Measurements from ENCODE around the gene NFXL1.

DNA sequence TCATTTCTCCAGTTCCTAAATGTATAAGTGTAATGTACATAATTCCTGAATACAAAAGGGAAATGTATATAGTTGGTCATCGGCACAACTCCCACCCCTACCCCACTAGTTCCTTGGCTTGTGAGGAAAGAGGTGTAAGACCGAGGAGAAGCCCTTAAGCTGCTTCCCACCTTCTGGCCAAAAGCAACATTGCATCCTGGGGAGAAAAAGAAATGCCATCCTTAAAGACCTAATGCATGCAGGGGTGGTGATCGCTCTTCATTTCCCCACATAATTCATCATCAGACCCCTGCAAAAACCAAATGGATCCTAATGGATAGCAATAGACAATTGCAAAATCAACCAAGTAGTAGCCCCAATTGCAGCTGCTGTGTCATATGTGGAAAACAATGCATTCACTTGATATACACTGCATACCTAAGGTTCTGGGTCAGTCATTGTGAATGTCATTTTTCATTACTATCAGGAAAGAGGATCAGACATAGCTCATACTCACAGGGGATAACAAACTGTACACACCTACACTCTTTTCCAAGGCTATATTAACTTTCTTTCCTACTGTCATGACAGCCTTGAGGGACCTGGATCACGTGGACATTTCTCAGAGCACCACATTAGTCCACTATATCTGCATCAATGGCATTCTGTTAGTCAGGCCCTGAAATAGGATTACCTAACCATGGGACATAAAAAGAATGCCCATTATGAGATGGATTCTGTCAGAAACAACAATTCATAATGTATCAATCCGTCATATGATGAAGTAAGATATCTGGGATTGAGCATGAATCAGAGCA, 31.7 kb upstream of the NFXL1 start:
- TF ChIP-seq, protein P1, sequence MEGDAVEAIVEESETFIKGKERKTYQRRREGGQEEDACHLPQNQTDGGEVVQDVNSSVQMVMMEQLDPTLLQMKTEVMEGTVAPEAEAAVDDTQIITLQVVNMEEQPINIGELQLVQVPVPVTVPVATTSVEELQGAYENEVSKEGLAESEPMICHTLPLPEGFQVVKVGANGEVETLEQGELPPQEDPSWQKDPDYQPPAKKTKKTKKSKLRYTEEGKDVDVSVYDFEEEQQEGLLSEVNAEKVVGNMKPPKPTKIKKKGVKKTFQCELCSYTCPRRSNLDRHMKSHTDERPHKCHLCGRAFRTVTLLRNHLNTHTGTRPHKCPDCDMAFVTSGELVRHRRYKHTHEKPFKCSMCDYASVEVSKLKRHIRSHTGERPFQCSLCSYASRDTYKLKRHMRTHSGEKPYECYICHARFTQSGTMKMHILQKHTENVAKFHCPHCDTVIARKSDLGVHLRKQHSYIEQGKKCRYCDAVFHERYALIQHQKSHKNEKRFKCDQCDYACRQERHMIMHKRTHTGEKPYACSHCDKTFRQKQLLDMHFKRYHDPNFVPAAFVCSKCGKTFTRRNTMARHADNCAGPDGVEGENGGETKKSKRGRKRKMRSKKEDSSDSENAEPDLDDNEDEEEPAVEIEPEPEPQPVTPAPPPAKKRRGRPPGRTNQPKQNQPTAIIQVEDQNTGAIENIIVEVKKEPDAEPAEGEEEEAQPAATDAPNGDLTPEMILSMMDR (IDR thresholded peaks at IDR 0.05 in 4 of 5, conservative IDR thresholded peaks at IDR 0.05 in 1 of 5) = no peak
- no peak for TF ChIP-seq POLR2A (IDR thresholded peaks at IDR 0.05)
